Body of pancreas (tissue), 4 donors: ENCODE measurements around the gene PPFIA4.

Experiments
- POLR2A ChIP-seq, 3 donors: fragments of 450-650 bp; IDR thresholded peaks; one replicate each; pipeline ENCODE4 v1.6.1; 2016; ENCODE audit warnings: antibody characterized with exemption in 3 of 3, mild to moderate bottlenecking in 2 of 3
- TF ChIP-seq, protein P1 (sequence below), 7 experiments: fragments of 450-650 bp in 4 of 7; fragments of 200-600 bp in 3 of 7; sonication (generic) in 3 of 7; IDR thresholded peaks; one replicate each; pipeline ENCODE4 v1.5.1; 2016 to 2019; ENCODE audit warnings: antibody characterized with exemption in 7 of 7

DNA sequence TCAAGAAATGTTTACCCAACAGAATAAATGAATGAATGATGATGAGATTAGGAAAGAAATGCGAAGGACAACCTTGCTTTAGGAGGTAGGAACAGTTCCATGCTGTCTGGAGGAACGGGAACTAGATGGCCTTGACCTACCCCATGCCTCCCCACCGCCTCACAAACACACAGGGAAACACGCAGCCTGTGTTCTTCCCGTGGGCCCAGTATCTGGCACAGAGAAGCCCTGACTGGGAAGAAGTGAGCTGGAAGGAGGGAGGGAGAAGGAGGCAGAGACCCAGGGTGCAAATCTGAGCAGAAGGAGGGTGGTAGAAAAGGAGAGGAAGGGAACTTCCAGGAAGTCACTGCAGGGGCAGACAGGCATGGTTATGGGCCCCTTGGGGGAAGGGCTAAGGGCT is 97.7 kb downstream of the PPFIA4 start:
- TF ChIP-seq, protein P1, sequence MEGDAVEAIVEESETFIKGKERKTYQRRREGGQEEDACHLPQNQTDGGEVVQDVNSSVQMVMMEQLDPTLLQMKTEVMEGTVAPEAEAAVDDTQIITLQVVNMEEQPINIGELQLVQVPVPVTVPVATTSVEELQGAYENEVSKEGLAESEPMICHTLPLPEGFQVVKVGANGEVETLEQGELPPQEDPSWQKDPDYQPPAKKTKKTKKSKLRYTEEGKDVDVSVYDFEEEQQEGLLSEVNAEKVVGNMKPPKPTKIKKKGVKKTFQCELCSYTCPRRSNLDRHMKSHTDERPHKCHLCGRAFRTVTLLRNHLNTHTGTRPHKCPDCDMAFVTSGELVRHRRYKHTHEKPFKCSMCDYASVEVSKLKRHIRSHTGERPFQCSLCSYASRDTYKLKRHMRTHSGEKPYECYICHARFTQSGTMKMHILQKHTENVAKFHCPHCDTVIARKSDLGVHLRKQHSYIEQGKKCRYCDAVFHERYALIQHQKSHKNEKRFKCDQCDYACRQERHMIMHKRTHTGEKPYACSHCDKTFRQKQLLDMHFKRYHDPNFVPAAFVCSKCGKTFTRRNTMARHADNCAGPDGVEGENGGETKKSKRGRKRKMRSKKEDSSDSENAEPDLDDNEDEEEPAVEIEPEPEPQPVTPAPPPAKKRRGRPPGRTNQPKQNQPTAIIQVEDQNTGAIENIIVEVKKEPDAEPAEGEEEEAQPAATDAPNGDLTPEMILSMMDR (IDR thresholded peaks at IDR 0.05), result no peak
- no peak for TF ChIP-seq POLR2A (IDR thresholded peaks at IDR 0.05)
